ENCODE measurements around the gene SLC38A6. TPM values are rescaled to one million over a fixed set of nuclear protein-coding genes. Genes with fewer than 3 reads are reported as not detected.

SLC38A6 gene
- total and polyA plus RNA-seq, 9 of the 15 experiments (the other 6 are each of a cell fraction or from before 2014, with no cell fraction given) = 9.8 to 40.3 (median 17.6) TPM

DNA sequence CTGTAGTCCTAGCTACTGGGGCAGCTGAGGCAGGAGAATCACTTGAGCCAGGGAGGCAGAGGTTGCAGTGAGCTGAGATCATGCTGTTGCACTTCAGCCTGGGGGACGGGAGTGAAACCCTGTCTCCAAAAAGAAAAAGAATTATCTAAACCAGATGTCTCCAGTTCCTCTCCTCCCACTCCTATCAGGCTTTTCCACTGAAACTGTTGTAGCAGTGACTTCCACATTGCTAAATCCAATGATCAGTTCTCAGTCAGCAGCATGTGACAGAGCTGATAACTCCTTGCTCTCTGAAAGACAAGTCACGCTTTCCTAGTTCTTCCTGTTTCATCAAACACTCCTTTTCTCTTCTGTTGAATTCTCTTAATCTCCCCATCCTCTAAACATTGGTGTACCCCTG, 8.6 kb downstream of the SLC38A6 start (continued):
- TF ChIP-seq, protein P1, sequence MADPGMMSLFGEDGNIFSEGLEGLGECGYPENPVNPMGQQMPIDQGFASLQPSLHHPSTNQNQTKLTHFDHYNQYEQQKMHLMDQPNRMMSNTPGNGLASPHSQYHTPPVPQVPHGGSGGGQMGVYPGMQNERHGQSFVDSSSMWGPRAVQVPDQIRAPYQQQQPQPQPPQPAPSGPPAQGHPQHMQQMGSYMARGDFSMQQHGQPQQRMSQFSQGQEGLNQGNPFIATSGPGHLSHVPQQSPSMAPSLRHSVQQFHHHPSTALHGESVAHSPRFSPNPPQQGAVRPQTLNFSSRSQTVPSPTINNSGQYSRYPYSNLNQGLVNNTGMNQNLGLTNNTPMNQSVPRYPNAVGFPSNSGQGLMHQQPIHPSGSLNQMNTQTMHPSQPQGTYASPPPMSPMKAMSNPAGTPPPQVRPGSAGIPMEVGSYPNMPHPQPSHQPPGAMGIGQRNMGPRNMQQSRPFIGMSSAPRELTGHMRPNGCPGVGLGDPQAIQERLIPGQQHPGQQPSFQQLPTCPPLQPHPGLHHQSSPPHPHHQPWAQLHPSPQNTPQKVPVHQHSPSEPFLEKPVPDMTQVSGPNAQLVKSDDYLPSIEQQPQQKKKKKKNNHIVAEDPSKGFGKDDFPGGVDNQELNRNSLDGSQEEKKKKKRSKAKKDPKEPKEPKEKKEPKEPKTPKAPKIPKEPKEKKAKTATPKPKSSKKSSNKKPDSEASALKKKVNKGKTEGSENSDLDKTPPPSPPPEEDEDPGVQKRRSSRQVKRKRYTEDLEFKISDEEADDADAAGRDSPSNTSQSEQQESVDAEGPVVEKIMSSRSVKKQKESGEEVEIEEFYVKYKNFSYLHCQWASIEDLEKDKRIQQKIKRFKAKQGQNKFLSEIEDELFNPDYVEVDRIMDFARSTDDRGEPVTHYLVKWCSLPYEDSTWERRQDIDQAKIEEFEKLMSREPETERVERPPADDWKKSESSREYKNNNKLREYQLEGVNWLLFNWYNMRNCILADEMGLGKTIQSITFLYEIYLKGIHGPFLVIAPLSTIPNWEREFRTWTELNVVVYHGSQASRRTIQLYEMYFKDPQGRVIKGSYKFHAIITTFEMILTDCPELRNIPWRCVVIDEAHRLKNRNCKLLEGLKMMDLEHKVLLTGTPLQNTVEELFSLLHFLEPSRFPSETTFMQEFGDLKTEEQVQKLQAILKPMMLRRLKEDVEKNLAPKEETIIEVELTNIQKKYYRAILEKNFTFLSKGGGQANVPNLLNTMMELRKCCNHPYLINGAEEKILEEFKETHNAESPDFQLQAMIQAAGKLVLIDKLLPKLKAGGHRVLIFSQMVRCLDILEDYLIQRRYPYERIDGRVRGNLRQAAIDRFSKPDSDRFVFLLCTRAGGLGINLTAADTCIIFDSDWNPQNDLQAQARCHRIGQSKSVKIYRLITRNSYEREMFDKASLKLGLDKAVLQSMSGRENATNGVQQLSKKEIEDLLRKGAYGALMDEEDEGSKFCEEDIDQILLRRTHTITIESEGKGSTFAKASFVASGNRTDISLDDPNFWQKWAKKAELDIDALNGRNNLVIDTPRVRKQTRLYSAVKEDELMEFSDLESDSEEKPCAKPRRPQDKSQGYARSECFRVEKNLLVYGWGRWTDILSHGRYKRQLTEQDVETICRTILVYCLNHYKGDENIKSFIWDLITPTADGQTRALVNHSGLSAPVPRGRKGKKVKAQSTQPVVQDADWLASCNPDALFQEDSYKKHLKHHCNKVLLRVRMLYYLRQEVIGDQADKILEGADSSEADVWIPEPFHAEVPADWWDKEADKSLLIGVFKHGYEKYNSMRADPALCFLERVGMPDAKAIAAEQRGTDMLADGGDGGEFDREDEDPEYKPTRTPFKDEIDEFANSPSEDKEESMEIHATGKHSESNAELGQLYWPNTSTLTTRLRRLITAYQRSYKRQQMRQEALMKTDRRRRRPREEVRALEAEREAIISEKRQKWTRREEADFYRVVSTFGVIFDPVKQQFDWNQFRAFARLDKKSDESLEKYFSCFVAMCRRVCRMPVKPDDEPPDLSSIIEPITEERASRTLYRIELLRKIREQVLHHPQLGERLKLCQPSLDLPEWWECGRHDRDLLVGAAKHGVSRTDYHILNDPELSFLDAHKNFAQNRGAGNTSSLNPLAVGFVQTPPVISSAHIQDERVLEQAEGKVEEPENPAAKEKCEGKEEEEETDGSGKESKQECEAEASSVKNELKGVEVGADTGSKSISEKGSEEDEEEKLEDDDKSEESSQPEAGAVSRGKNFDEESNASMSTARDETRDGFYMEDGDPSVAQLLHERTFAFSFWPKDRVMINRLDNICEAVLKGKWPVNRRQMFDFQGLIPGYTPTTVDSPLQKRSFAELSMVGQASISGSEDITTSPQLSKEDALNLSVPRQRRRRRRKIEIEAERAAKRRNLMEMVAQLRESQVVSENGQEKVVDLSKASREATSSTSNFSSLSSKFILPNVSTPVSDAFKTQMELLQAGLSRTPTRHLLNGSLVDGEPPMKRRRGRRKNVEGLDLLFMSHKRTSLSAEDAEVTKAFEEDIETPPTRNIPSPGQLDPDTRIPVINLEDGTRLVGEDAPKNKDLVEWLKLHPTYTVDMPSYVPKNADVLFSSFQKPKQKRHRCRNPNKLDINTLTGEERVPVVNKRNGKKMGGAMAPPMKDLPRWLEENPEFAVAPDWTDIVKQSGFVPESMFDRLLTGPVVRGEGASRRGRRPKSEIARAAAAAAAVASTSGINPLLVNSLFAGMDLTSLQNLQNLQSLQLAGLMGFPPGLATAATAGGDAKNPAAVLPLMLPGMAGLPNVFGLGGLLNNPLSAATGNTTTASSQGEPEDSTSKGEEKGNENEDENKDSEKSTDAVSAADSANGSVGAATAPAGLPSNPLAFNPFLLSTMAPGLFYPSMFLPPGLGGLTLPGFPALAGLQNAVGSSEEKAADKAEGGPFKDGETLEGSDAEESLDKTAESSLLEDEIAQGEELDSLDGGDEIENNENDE (IDR thresholded peaks at IDR 0.05; ENCODE audit: low read depth, low read length) = no peak
- TF ChIP-seq LARP7 (IDR thresholded peaks at IDR 0.05) (no peak), ZNF57 (CRISPR knock-in tag; IDR thresholded peaks at IDR 0.05) (no peak), ZKSCAN8 (CRISPR knock-in tag; IDR thresholded peaks at IDR 0.05) (no peak), GATAD2B (IDR thresholded peaks at IDR 0.05; ENCODE audit: borderline replicate concordance) (peak; percentile 63; the same call in 1 of the 2 replicates), LEF1 (IDR thresholded peaks at IDR 0.05) (peak; percentile 66), HNRNPH1 (optimal IDR thresholded peaks at IDR 0.05; ENCODE audit: low read depth, low read length) (no peak), ARID1B (IDR thresholded peaks at IDR 0.05) (peak; percentile 96), ZNF766 (CRISPR knock-in tag; conservative IDR thresholded peaks at IDR 0.05) (no peak; the same call in 1 of the 2 replicates), ZC3H4 (CRISPR knock-in tag; IDR thresholded peaks at IDR 0.05; ENCODE audit: borderline replicate concordance) (no peak), ZNF124 (CRISPR knock-in tag; IDR thresholded peaks at IDR 0.05) (no peak), MEIS2 (IDR thresholded peaks at IDR 0.05; ENCODE audit: partially characterized antibody) (peak; percentile 75), CBFB (CRISPR knock-in tag; IDR thresholded peaks at IDR 0.05) (no peak)
- TF ChIP-seq, protein P2, sequence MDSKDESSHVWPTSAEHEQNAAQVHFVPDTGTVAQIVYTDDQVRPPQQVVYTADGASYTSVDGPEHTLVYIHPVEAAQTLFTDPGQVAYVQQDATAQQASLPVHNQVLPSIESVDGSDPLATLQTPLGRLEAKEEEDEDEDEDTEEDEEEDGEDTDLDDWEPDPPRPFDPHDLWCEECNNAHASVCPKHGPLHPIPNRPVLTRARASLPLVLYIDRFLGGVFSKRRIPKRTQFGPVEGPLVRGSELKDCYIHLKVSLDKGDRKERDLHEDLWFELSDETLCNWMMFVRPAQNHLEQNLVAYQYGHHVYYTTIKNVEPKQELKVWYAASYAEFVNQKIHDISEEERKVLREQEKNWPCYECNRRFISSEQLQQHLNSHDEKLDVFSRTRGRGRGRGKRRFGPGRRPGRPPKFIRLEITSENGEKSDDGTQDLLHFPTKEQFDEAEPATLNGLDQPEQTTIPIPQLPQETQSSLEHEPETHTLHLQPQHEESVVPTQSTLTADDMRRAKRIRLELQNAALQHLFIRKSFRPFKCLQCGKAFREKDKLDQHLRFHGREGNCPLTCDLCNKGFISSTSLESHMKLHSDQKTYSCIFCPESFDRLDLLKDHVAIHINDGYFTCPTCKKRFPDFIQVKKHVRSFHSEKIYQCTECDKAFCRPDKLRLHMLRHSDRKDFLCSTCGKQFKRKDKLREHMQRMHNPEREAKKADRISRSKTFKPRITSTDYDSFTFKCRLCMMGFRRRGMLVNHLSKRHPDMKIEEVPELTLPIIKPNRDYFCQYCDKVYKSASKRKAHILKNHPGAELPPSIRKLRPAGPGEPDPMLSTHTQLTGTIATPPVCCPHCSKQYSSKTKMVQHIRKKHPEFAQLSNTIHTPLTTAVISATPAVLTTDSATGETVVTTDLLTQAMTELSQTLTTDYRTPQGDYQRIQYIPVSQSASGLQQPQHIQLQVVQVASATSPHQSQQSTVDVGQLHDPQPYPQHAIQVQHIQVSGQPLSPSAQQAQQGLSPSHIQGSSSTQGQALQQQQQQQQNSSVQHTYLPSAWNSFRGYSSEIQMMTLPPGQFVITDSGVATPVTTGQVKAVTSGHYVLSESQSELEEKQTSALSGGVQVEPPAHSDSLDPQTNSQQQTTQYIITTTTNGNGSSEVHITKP (IDR thresholded peaks at IDR 0.05; ENCODE audit: partially characterized antibody) = peak; percentile 17

All from K562 (cell line).